Nephron progenitor cell (in vitro differentiated cells): ENCODE results near the gene PBLD.

Source experiments
- DNase-seq: peaks from one replicate; pipeline ENCODE4 v3.0.0; 2021
- H3K27ac Mint-ChIP-seq: 2 replicates; pipeline ENCODE4 v1.8.0; 2021; ENCODE audit warnings: mild to moderate bottlenecking, moderate library complexity, mixed read lengths
- H3K27me3 Mint-ChIP-seq: 2 replicates; pipeline ENCODE4 v1.8.0; 2021; ENCODE audit warnings: mild to moderate bottlenecking, low read depth, mixed read lengths; ENCODE audit not compliant: poor library complexity
- H3K36me3 Mint-ChIP-seq: 2 replicates; pipeline ENCODE4 v1.8.0; 2021; ENCODE audit warnings: low read depth, mixed read lengths
- H3K4me1 Mint-ChIP-seq: 2 replicates; pipeline ENCODE4 v1.8.0; 2021; ENCODE audit warnings: mixed read lengths
- H3K4me3 Mint-ChIP-seq: 2 replicates; pipeline ENCODE4 v1.8.0; 2021; ENCODE audit warnings: mild to moderate bottlenecking, moderate library complexity, mixed read lengths
- H3K9me3 Mint-ChIP-seq: 2 replicates; pipeline ENCODE4 v1.8.0; 2021; ENCODE audit warnings: mild to moderate bottlenecking, moderate library complexity, mixed read lengths
- TF ChIP-seq, protein P1 (sequence below): fragments of 200-600 bp; sonication (generic); IDR thresholded peaks from 2 replicates; pipeline ENCODE4 v1.5.0; 2021; ENCODE audit warnings: antibody characterized with exemption

The PBLD gene

GRCh38 chr10:68239596-68240150 lies 93.1 kb downstream of the PBLD start:
- peaks cover 10% of the 10 kb centered on the region for H3K4me1 Mint-ChIP-seq
- H3K36me3 Mint-ChIP-seq, result no peaks in the 10 kb centered on the region
- no peaks in the 10 kb centered on the region for H3K9me3 Mint-ChIP-seq
- TF ChIP-seq, protein P1, sequence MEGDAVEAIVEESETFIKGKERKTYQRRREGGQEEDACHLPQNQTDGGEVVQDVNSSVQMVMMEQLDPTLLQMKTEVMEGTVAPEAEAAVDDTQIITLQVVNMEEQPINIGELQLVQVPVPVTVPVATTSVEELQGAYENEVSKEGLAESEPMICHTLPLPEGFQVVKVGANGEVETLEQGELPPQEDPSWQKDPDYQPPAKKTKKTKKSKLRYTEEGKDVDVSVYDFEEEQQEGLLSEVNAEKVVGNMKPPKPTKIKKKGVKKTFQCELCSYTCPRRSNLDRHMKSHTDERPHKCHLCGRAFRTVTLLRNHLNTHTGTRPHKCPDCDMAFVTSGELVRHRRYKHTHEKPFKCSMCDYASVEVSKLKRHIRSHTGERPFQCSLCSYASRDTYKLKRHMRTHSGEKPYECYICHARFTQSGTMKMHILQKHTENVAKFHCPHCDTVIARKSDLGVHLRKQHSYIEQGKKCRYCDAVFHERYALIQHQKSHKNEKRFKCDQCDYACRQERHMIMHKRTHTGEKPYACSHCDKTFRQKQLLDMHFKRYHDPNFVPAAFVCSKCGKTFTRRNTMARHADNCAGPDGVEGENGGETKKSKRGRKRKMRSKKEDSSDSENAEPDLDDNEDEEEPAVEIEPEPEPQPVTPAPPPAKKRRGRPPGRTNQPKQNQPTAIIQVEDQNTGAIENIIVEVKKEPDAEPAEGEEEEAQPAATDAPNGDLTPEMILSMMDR, result no peak
- H3K27ac Mint-ChIP-seq, result no peak overlapping the region
- H3K4me3 Mint-ChIP-seq, result no peak overlapping the region
- no peak for DNase-seq
- H3K27me3 Mint-ChIP-seq, result peaks cover 35% of the 10 kb centered on the region

- DNase-seq, result no peak
- H3K36me3 Mint-ChIP-seq, result no peaks in the 10 kb centered on the region
- H3K27me3 Mint-ChIP-seq, result peaks cover 34% of the 10 kb centered on the region
- H3K27ac Mint-ChIP-seq, result no peak overlapping the region
- H3K9me3 Mint-ChIP-seq, result no peaks in the 10 kb centered on the region
- TF ChIP-seq, protein P1, result no peak
- H3K4me1 Mint-ChIP-seq, result peaks cover 10% of the 10 kb centered on the region
- no peak overlapping the region for H3K4me3 Mint-ChIP-seq
These were observed 93.7 kb downstream of the PBLD start for GRCh38 chr10:68239069-68239468.

GRCh38 chr10:68238371-68238770 lies 94.4 kb downstream of the PBLD start:
- Mint-ChIP-seq H3K27ac (no peak overlapping the region), H3K36me3 (no peaks in the 10 kb centered on the region), H3K9me3 (no peaks in the 10 kb centered on the region), H3K4me3 (no peak overlapping the region), H3K4me1 (peaks cover 10% of the 10 kb centered on the region), H3K27me3 (peaks cover 35% of the 10 kb centered on the region)
- no peak for DNase-seq
- TF ChIP-seq, protein P1, result no peak

GRCh38 chr10:68237173-68237572 lies 95.6 kb downstream of the PBLD start:
- Mint-ChIP-seq H3K36me3 (no peaks in the 10 kb centered on the region), H3K27ac (no peak overlapping the region), H3K27me3 (peaks cover 45% of the 10 kb centered on the region), H3K4me1 (peaks cover 12% of the 10 kb centered on the region), H3K9me3 (no peaks in the 10 kb centered on the region), H3K4me3 (no peak overlapping the region)
- DNase-seq, result no peak
- TF ChIP-seq, protein P1, result no peak

DNA sequence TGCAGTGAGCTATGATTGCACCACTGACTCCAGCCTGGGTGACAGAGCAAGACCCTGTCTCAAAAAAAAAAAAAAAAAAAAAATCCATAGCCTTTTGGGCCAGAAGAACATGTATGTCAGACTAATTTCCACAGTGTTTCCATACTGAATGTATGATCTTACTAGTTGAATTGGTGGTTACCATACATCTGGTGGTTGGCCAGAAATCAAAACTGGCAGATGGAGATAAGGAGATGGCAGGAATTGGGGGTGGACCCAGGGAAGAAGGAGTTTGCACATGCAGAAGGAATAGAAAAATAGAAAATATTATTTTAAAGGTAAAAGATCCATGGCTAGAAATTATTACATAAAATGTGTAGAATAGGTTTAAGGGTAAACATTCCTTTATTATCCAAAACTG lies 97.1 kb downstream of the PBLD start:
- no peak for DNase-seq
- Mint-ChIP-seq H3K27ac (no peak overlapping the region), H3K36me3 (no peaks in the 10 kb centered on the region), H3K4me1 (peaks cover 17% of the 10 kb centered on the region), H3K27me3 (peaks cover 48% of the 10 kb centered on the region), H3K9me3 (no peaks in the 10 kb centered on the region), H3K4me3 (no peak overlapping the region)
- TF ChIP-seq, protein P1, result no peak

DNA sequence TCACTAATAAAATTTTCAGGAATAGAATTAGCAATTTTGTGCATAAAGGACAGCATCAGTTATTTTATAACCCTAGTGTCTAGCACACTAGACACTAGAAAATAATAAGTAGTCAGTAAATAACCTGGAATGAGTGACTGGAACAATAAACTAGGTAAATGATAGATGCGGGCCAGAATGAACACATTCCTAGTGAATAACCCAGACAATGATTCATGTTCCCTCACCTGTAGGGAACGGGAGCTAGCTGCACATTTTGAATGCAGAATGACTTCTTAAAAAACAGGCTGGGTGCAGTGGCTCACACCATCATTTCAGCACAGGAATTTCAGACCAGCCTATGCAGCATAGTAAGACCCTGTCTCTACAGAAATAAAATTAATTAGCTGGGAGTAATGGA lies 97.6 kb downstream of the PBLD start:
- no peak overlapping the region for H3K27ac Mint-ChIP-seq
- no peaks in the 10 kb centered on the region for H3K9me3 Mint-ChIP-seq
- H3K4me1 Mint-ChIP-seq, result peaks cover 18% of the 10 kb centered on the region
- no peaks in the 10 kb centered on the region for H3K36me3 Mint-ChIP-seq
- H3K4me3 Mint-ChIP-seq, result no peak overlapping the region
- TF ChIP-seq, protein P1, result no peak
- no peak for DNase-seq
- H3K27me3 Mint-ChIP-seq, result peaks cover 48% of the 10 kb centered on the region
